Measurements from ENCODE around the gene TMEM187.

Gene TMEM187

GRCh38 chrX:154027986-154028385, 55.4 kb downstream of the TMEM187 start:
- in situ Hi-C loops (cut with MboI; ENCODE audit: low pct_unique_long_range_greater_than_20kb, low sequenced_read_pairs), result no loop called here

GRCh38 chrX:154028502-154029184, 56.1 kb downstream of the TMEM187 start:
- in situ Hi-C loops (cut with MboI; ENCODE audit: low pct_unique_long_range_greater_than_20kb, low sequenced_read_pairs), result no loop called here
- DNase-seq, result no peak

More at GRCh38 chrX:154027986-154028385, 55.4 kb downstream of the TMEM187 start:
- no peak for DNase-seq

- DNase-seq, result no peak
- in situ Hi-C loops (cut with MboI; ENCODE audit: low pct_unique_long_range_greater_than_20kb, low sequenced_read_pairs), result no loop called here
These were observed 56.9 kb downstream of the TMEM187 start for GRCh38 chrX:154029439-154029838.

GRCh38 chrX:154030266-154030665, 57.7 kb downstream of the TMEM187 start:
- no peak for DNase-seq
- in situ Hi-C loops (cut with MboI; ENCODE audit: low pct_unique_long_range_greater_than_20kb, low sequenced_read_pairs), result no loop called here

GRCh38 chrX:154030715-154031305, 58.3 kb downstream of the TMEM187 start:
- in situ Hi-C loops (cut with MboI; ENCODE audit: low pct_unique_long_range_greater_than_20kb, low sequenced_read_pairs), result no loop called here
- DNase-seq, result no peak

GRCh38 chrX:154032160-154032559, 59.6 kb downstream of the TMEM187 start:
- in situ Hi-C loops (cut with MboI; ENCODE audit: low pct_unique_long_range_greater_than_20kb, low sequenced_read_pairs), result no loop called here
- DNase-seq, result no peak

- in situ Hi-C loops (cut with MboI; ENCODE audit: low pct_unique_long_range_greater_than_20kb, low sequenced_read_pairs), result no loop called here
- DNase-seq, result no peak
These were observed 60.1 kb downstream of the TMEM187 start for GRCh38 chrX:154032653-154033052.

Data from KBM-7 (cell line).